ENCODE results near the gene EGLN1. TPM values are rescaled to one million over a fixed set of nuclear protein-coding genes. Genes with fewer than 3 reads are reported as not detected.

The EGLN1 gene
- total RNA-seq, 4 donors from 2014 or later, result 17.6 to 65.1 (median 47.4) TPM

GRCh38 chr1:231407049-231407448 lies 15.0 kb downstream of the EGLN1 start:
- Histone ChIP-seq H3K9me3 (no peaks in the 10 kb centered on the region), H3K4me1 (peaks cover 0 to 4% of the 10 kb centered on the region in 2 donors), H3K27ac (peak overlapping the region in 1 of 2 donors; percentile 47), H3K36me3 (no peaks in the 10 kb centered on the region), H3K4me3 (no peak overlapping the region), H3K27me3 (no peaks in the 10 kb centered on the region)
- intact Hi-C loops (cut with DNase I; ENCODE audit: low total_unique reads), result no loop called here
- no peak for TF ChIP-seq CTCF (IDR thresholded peaks at IDR 0.05)
- no peak for TF ChIP-seq POLR2A (IDR thresholded peaks at IDR 0.05)
- no peak for DNase-seq

GRCh38 chr1:231404318-231404717 lies 17.8 kb downstream of the EGLN1 start:
- no peaks in the 10 kb centered on the region for H3K36me3 ChIP-seq
- peaks cover 0 to 4% of the 10 kb centered on the region in 2 donors for H3K4me1 ChIP-seq
- no peak overlapping the region for H3K4me3 ChIP-seq
- TF ChIP-seq CTCF (IDR thresholded peaks at IDR 0.05), result no peak
- TF ChIP-seq POLR2A (IDR thresholded peaks at IDR 0.05), result no peak
- intact Hi-C loops (cut with DNase I; ENCODE audit: low total_unique reads), result no loop called here
- H3K27ac ChIP-seq, result no peak overlapping the region
- DNase-seq, result no peak
- H3K27me3 ChIP-seq, result no peaks in the 10 kb centered on the region
- H3K9me3 ChIP-seq, result no peaks in the 10 kb centered on the region

- Histone ChIP-seq H3K27ac (no peak overlapping the region), H3K9me3 (no peaks in the 10 kb centered on the region), H3K27me3 (no peaks in the 10 kb centered on the region), H3K4me3 (no peak overlapping the region), H3K36me3 (no peaks in the 10 kb centered on the region), H3K4me1 (peaks cover 0 to 4% of the 10 kb centered on the region in 2 donors)
- DNase-seq, result no peak
- intact Hi-C loops (cut with DNase I; ENCODE audit: low total_unique reads), result no loop called here
- no peak for TF ChIP-seq CTCF (IDR thresholded peaks at IDR 0.05)
- TF ChIP-seq POLR2A (IDR thresholded peaks at IDR 0.05), result no peak
Observed at GRCh38 chr1:231401478-231401877, 20.6 kb downstream of the EGLN1 start.

- H3K27ac ChIP-seq, result no peak overlapping the region
- H3K9me3 ChIP-seq, result no peaks in the 10 kb centered on the region
- no peak for TF ChIP-seq POLR2A (IDR thresholded peaks at IDR 0.05)
- TF ChIP-seq CTCF (IDR thresholded peaks at IDR 0.05), result no peak
- H3K36me3 ChIP-seq, result no peaks in the 10 kb centered on the region
- peaks cover 4% of the 10 kb centered on the region in 2 donors for H3K4me1 ChIP-seq
- no peaks in the 10 kb centered on the region for H3K27me3 ChIP-seq
- no peak overlapping the region for H3K4me3 ChIP-seq
- DNase-seq, result no peak
- intact Hi-C loops (cut with DNase I; ENCODE audit: low total_unique reads), result no loop called here
Observed at GRCh38 chr1:231397886-231398671, 24.0 kb downstream of the EGLN1 start.

- Histone ChIP-seq H3K36me3 (no peaks in the 10 kb centered on the region), H3K4me1 (peaks cover 0 to 4% of the 10 kb centered on the region in 2 donors)
- intact Hi-C loops (cut with DNase I; ENCODE audit: low total_unique reads), result no loop called here
Observed at GRCh38 chr1:231396643-231397042, 25.4 kb downstream of the EGLN1 start.

More at GRCh38 chr1:231396643-231397042, 25.4 kb downstream of the EGLN1 start:
- H3K4me3 ChIP-seq, result no peak overlapping the region
- DNase-seq, result no peak
- TF ChIP-seq POLR2A (IDR thresholded peaks at IDR 0.05), result no peak
- no peak for TF ChIP-seq CTCF (IDR thresholded peaks at IDR 0.05)
- H3K9me3 ChIP-seq, result no peaks in the 10 kb centered on the region
- H3K27me3 ChIP-seq, result no peaks in the 10 kb centered on the region
- H3K27ac ChIP-seq, result no peak overlapping the region
